HUES64 (cell line): ENCODE results near the gene ADAM11.

Experiments used
- H3K27ac ChIP-seq: 2 replicates; pipeline ENCODE4 v1.7.0; 2013; ENCODE audit warnings: low read depth, low read length, inconsistent platforms
- H3K27me3 ChIP-seq: 2 replicates; pipeline ENCODE4 v1.6.1; 2013; ENCODE audit warnings: mild to moderate bottlenecking, low read length; ENCODE audit not compliant: insufficient read depth
- H3K36me3 ChIP-seq: 2 replicates; pipeline ENCODE4 v1.6.1; 2013; ENCODE audit warnings: mild to moderate bottlenecking, low read length; ENCODE audit not compliant: insufficient read depth
- H3K4me1 ChIP-seq: 2 replicates; pipeline ENCODE4 v1.6.1; 2013; ENCODE audit warnings: mild to moderate bottlenecking, low read length, moderate library complexity; ENCODE audit not compliant: insufficient read depth
- H3K4me3 ChIP-seq: 2 replicates; pipeline ENCODE4 v1.5.1; 2013; ENCODE audit warnings: mild to moderate bottlenecking, low read length, moderate library complexity
- H3K9ac ChIP-seq: 2 replicates; pipeline ENCODE4 v1.6.1; 2013; ENCODE audit warnings: mild to moderate bottlenecking, low read depth, low read length
- H3K9me3 ChIP-seq: 2 replicates; pipeline ENCODE4 v1.6.1; 2013; ENCODE audit warnings: low read depth, low read length; ENCODE audit not compliant: insufficient read depth
- WGBS: fragments of 150-250, 120-280 bp; methylation state at CpG from one replicate; pipeline ENCODE4 v1.1.7; 2013; ENCODE audit warnings: missing lambda C conversion rate; 5-methylcytosine and 5-hydroxymethylcytosine counted together

The ADAM11 gene

GRCh38 chr17:44792276-44792675 is 33.5 kb downstream of the ADAM11 start:
- no peak overlapping the region for H3K4me3 ChIP-seq
- H3K4me1 ChIP-seq, result peaks cover 10% of the 10 kb centered on the region; the same call in 1 of the 2 replicates
- no peak overlapping the region for H3K27ac ChIP-seq
- H3K36me3 ChIP-seq, result peaks cover 3% of the 10 kb centered on the region; the same call in 1 of the 2 replicates
- no peak overlapping the region for H3K9ac ChIP-seq
- H3K27me3 ChIP-seq, result no peaks in the 10 kb centered on the region
- 94% methylated on average over 1 of the region's 1 CpG for WGBS
- no peaks in the 10 kb centered on the region for H3K9me3 ChIP-seq

GRCh38 chr17:44793885-44794842 is 35.4 kb downstream of the ADAM11 start:
- peak overlapping the region; percentile 76; the same call in 1 of the 2 replicates for H3K27ac ChIP-seq
- peaks cover 10% of the 10 kb centered on the region; the same call in 1 of the 2 replicates for H3K4me1 ChIP-seq
- no peaks in the 10 kb centered on the region for H3K9me3 ChIP-seq
- no peaks in the 10 kb centered on the region for H3K27me3 ChIP-seq
- H3K36me3 ChIP-seq, result peaks cover 18% of the 10 kb centered on the region
- 91% methylated on average over 18 of the region's 18 CpGs for WGBS
- H3K9ac ChIP-seq, result peak overlapping the region; percentile 37; the same call in 1 of the 2 replicates
- H3K4me3 ChIP-seq, result no peak overlapping the region

- Histone ChIP-seq H3K9me3 (no peaks in the 10 kb centered on the region), H3K9ac (peak overlapping the region; percentile 37; the same call in 1 of the 2 replicates), H3K27me3 (no peaks in the 10 kb centered on the region), H3K36me3 (peaks cover 25% of the 10 kb centered on the region), H3K4me1 (peaks cover 10% of the 10 kb centered on the region; the same call in 1 of the 2 replicates), H3K4me3 (no peak overlapping the region), H3K27ac (peak overlapping the region; percentile 76; the same call in 1 of the 2 replicates)
- WGBS, result 76% methylated on average over 9 of the region's 10 CpGs
These were observed 36.1 kb downstream of the ADAM11 start for GRCh38 chr17:44794851-44795413.

- no peaks in the 10 kb centered on the region for H3K9me3 ChIP-seq
- H3K9ac ChIP-seq, result no peak overlapping the region; the same call in 1 of the 2 replicates
- H3K27ac ChIP-seq, result peak overlapping the region; percentile 28; the same call in 1 of the 2 replicates
- H3K4me1 ChIP-seq, result peaks cover 10% of the 10 kb centered on the region; the same call in 1 of the 2 replicates
- no peaks in the 10 kb centered on the region for H3K27me3 ChIP-seq
- H3K4me3 ChIP-seq, result no peak overlapping the region
- WGBS, result 85% methylated on average over 9 of the region's 9 CpGs
- H3K36me3 ChIP-seq, result peaks cover 29% of the 10 kb centered on the region
These were observed 36.6 kb downstream of the ADAM11 start for GRCh38 chr17:44795421-44795820.

GRCh38 chr17:44795928-44796327 is 37.1 kb downstream of the ADAM11 start:
- Histone ChIP-seq H3K27me3 (no peaks in the 10 kb centered on the region), H3K27ac (no peak overlapping the region; the same call in 1 of the 2 replicates), H3K9ac (no peak overlapping the region), H3K4me1 (peaks cover 10% of the 10 kb centered on the region; the same call in 1 of the 2 replicates), H3K36me3 (peaks cover 34% of the 10 kb centered on the region), H3K9me3 (no peaks in the 10 kb centered on the region), H3K4me3 (no peak overlapping the region)
- WGBS, result 80% methylated on average over 10 of the region's 10 CpGs

- Histone ChIP-seq H3K9ac (no peak overlapping the region), H3K36me3 (peaks cover 41% of the 10 kb centered on the region), H3K27me3 (no peaks in the 10 kb centered on the region), H3K4me3 (no peak overlapping the region), H3K27ac (no peak overlapping the region), H3K9me3 (no peaks in the 10 kb centered on the region), H3K4me1 (peaks cover 10% of the 10 kb centered on the region; the same call in 1 of the 2 replicates)
- 94% methylated on average over 8 of the region's 9 CpGs for WGBS
These were observed 37.9 kb downstream of the ADAM11 start for GRCh38 chr17:44796731-44797130.

GRCh38 chr17:44797802-44798201 is 39.0 kb downstream of the ADAM11 start:
- Histone ChIP-seq H3K4me3 (no peak overlapping the region), H3K27ac (peak overlapping the region; percentile 53; the same call in 1 of the 2 replicates), H3K4me1 (peaks cover 10% of the 10 kb centered on the region; the same call in 1 of the 2 replicates), H3K9me3 (no peaks in the 10 kb centered on the region), H3K27me3 (no peaks in the 10 kb centered on the region), H3K36me3 (peaks cover 51% of the 10 kb centered on the region), H3K9ac (no peak overlapping the region)
- WGBS, result 86% methylated on average over 11 of the region's 11 CpGs

GRCh38 chr17:44798356-44798755 is 39.6 kb downstream of the ADAM11 start:
- Histone ChIP-seq H3K36me3 (peaks cover 57% of the 10 kb centered on the region), H3K4me3 (no peak overlapping the region), H3K9me3 (no peaks in the 10 kb centered on the region), H3K4me1 (peaks cover 10% of the 10 kb centered on the region; the same call in 1 of the 2 replicates), H3K27me3 (no peaks in the 10 kb centered on the region), H3K9ac (no peak overlapping the region), H3K27ac (no peak overlapping the region; the same call in 1 of the 2 replicates)
- WGBS, result 98% methylated on average over 2 of the region's 2 CpGs

- no peak overlapping the region for H3K27ac ChIP-seq
- no peaks in the 10 kb centered on the region for H3K9me3 ChIP-seq
- 96% methylated on average over 5 of the region's 5 CpGs for WGBS
- no peak overlapping the region for H3K9ac ChIP-seq
- no peaks in the 10 kb centered on the region for H3K4me1 ChIP-seq
- H3K4me3 ChIP-seq, result no peak overlapping the region
- no peaks in the 10 kb centered on the region for H3K27me3 ChIP-seq
- peaks cover 88% of the 10 kb centered on the region for H3K36me3 ChIP-seq
These were observed 43.1 kb downstream of the ADAM11 start for GRCh38 chr17:44801880-44802279.

- 92% methylated on average over 10 of the region's 10 CpGs for WGBS
These were observed 45.7 kb downstream of the ADAM11 start for GRCh38 chr17:44804302-44805089.

More at GRCh38 chr17:44804302-44805089, 45.7 kb downstream of the ADAM11 start:
- H3K9ac ChIP-seq, result no peak overlapping the region
- no peak overlapping the region for H3K27ac ChIP-seq
- no peak overlapping the region for H3K4me3 ChIP-seq
- no peaks in the 10 kb centered on the region for H3K27me3 ChIP-seq
- peaks cover 76% of the 10 kb centered on the region for H3K36me3 ChIP-seq
- H3K9me3 ChIP-seq, result no peaks in the 10 kb centered on the region
- H3K4me1 ChIP-seq, result no peaks in the 10 kb centered on the region
